GM19025 (cell line): ENCODE measurements around the gene RNF168.
"Not testable (repeated sequence)": the region's sequence is repeated elsewhere in the genome, so short reads cannot be mapped to it uniquely, and the experiment has no call there.

ENCODE experiments used
- ATAC-seq: cut with Tn5 transposase; IDR thresholded peaks from one replicate; pipeline ENCODE4 v1.9.1; 2021; ENCODE audit warnings: mild to moderate bottlenecking, low read depth, moderate library complexity; ENCODE audit not compliant: unreplicated experiment

Gene RNF168

DNA sequence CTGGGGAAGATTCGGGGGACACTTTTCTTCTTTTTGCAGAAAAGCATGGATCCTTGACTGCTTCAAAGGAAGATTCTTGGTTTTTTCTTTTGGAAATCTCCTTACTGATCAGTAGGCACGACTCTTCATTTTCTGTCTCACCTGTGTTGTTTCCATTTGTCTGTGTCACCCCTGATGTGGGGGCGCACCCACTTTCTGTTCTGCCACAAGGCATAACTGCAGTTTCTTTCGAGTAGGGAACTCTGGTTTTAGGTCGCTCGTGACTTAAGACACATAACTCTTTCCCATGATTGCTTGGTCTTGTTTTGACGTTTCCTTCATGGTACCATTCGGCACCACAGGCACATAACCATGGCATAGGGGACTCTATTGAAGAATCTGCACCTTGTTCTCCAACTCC, 31.3 kb downstream of the RNF168 start:
- no peak for ATAC-seq

DNA sequence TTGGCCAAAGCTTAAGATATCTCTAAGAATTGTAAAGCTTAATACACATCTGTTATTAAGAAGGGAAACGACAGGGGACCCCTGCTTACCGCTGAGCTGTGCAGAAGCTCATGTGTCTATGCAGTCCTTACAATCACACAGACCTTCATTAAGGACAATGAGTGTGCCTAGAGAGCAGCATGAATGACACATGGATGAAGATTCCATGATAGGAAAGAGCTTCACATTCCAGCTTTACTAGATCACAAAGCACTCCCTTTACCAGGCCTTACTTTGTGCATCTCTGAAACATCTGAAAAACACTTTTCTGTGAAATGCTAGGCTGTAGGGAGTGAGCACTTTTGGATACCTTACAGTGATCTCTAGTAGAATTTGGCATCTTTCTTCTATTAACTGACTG, 32.0 kb downstream of the RNF168 start:
- no peak for ATAC-seq

DNA sequence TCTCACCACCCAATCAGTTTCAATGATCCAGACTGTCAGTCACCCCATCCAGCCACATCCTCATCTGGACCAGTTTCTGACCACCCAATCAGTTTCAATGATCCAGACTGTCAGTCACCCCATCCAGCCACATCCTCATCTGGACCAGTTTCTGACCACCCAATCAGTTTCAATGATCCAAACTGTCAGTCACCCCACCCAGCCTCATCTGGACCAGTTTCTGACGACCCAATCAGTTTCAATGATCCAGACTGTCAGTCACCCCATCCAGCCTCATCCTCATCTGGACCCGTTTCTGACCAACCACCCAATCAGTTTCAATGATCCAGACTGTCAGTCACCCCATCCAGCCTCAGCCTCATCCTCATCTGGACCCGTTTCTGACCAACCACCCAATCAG, 33.4 kb downstream of the RNF168 start:
- ATAC-seq, result not testable (repeated sequence)

DNA sequence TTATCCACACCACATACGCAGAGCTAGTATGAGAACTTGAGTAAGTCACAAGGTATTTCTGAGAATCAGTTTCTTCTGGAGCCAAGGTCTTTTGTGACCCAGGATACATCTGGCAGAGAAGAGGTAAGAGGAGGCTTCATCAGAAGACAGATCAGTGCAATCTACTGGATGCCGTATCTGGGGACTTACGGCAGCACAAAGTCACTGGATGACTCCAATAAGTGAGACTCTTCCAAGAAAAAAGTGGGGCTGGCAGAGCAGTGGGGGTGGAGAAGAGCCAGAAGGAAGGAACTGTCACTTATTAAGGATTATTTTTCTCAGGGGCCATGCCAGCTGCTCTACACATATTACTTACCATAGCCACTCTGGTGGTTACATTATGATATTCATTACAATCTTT, 39.8 kb downstream of the RNF168 start:
- ATAC-seq, result no peak

DNA sequence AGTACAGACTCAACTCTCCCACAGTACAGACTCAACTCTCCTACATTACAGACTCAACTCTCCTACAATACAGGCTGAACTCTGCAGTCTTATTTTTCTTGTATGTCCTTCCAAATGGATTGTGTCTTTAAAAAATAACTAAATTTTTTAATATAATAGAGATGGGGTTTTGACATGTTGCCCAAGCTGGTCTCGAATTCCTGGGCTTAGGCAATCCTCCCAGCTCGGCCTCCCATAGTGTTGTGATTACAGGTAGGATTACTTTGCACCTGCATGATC, 40.2 kb downstream of the RNF168 start:
- no peak for ATAC-seq

DNA sequence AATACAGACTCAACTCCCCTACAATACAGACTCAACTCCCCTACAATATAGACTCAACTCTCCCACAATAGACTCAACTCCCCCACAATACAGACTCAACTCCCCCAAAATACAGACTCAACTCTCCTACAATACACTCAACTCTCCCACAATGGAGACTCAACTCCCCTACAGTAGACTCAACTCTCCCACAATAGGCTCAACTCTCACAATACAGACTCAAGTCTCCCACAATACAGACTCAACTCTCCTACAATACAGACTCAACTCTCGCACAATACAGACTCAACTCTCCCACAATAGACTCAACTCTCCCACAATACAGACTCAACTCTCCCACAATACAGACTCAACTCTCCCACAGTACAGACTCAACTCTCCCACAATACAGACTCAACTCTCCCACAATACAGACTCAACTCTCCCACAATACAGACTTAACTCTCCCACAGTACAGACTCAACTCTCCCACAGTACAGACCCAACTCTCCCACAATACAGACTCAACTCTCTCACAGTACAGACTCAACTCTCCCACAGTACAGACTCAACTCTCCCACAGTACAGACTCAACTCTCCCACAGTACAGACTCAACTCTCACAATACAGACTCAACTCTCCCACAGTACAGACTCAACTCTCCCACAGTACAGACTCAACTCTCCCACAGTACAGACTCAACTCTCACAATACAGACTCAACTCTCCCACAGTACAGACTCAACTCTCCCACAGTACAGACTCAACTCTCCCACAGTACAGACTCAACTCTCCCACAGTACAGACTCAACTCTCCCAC, 40.7 kb downstream of the RNF168 start:
- ATAC-seq, result not testable (repeated sequence)

DNA sequence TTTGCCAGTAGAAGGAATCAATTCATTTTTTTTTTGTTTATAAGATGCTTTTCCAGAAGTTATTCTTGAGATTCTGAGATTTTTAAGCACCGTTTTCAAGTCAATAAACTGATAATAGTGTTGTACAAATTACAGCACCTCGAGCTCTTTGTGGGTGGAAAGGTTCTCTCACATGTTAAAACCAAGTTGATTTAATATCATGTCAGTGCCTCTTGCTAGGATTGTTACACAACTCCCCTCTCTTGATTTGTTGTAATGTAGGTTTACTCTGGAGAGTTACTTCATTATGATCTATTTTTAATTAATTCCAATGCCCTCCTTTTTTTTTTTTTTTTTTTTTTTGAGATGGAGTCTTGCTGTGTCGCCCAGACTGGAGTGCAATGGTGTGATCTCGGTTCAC, 45.5 kb downstream of the RNF168 start:
- no peak for ATAC-seq

DNA sequence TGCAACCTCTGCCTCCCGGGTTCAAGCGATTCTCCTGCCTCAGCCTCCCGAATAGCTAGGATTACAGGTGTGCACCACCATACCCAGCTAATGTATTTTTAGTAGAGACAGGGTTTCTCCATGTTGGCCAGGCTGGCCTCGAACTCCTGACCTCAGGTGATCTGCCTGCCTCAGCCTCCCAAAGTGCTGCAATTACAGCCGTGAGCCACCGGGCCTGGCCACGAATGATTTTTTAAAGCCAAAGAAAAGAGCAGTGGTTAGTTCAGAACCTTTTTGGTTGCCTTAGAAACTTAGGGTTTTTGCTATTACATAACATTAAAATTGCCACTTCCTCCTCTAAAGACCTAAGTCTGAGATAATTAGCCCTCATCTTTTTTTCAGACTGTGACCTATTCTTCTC, 46.1 kb downstream of the RNF168 start:
- ATAC-seq, result not testable (repeated sequence)

DNA sequence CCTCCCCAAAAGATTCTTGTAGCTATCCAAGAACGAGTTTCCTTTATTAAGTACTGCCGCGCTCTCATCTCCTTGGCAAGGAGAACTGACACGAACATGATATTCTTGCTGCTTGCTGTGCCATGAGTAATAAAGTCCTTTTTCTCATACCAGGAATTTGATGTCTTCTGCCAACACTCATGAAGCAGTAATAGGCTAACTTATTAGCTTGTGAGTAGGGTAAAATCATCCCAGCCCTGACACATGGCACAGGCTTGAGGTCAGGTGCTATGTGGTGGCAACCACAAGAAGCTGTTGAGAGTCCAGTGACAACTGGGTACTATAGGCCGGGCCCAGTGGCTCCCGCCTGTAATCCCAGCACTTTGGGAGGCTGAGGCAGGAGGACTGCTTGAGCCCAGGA, 48.6 kb downstream of the RNF168 start:
- no peak for ATAC-seq

DNA sequence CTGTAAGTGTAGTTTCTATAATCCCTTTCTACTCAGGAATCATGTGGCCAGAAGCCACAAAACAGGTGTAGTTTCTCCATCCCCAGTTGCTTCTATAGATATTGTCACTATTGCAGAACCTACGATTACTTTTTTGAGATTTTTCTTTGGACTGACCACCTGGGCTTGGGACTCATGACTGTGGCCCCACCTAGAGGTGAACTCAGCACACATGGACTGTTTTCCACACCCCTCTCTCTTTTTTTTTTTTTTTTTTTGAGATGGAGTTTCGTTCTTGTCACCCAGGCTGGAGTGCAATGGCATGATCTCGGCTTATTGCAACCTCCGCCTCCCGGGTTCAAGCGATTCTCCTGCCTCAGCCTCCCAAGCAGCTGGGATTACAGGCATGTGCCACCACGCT, 58.2 kb downstream of the RNF168 start:
- not testable (repeated sequence) for ATAC-seq

DNA sequence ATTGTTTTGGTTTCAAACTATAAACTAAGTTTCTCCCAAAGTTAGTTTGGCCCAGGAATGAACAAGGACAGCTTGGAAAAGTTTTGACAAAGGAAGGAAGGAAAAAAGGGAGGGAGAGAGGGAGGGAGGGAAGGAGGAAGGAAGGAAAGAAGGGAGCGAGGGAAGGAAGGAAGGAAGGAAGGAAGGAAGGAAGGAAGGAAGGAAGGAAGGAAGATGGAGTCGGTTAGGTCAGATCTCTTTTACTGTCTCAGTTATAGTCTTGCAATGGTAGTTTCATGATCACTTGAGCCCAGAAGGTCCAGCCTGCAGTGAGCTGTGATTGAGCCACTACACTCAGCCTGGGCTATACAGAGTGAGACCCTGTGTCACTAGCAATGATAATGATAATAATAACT, 59.1 kb downstream of the RNF168 start:
- ATAC-seq, result no peak

DNA sequence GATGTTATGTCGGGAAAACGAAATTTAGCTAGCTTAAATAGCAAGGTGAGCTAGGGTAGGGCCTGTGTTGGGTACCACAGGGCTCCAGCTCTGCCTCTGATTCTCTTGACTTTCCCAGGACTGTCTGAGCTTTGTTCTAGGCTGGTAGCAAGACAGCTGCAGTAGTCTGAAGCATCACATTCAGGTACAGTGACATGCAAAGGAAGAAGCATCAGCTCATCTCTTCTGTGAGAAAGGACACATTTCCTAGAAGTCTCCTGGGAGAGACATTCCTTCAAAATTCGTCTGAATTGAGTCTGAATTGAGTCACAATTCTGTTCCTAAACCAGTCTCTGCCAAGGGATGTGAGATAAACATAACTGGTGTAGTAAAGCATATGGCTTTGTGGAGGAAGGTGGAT, 62.9 kb downstream of the RNF168 start:
- ATAC-seq, result no peak

DNA sequence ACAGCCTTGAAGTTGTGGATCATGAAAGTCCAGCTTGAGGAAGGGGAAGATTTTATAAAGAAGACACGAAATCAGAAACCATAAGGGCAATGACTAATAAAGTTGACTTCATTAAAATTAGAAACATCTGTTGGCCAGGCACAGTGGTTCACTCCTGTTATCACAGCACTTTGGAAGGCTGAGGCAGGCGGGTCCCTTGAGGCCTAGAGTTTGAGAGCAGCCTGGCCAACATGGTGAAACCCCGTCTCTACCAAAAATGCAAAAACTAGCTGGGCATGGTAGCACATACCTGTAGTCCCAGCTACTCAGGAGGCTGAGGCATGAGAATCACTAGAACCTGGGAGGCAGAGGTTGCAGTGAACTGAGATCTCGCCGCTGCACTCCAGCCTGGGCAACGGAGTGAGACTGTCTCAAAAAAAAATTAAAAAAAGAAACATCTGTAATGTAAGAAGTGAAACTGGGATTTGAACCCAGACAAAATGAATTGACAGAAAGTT, 63.5 kb downstream of the RNF168 start:
- ATAC-seq, result no peak

DNA sequence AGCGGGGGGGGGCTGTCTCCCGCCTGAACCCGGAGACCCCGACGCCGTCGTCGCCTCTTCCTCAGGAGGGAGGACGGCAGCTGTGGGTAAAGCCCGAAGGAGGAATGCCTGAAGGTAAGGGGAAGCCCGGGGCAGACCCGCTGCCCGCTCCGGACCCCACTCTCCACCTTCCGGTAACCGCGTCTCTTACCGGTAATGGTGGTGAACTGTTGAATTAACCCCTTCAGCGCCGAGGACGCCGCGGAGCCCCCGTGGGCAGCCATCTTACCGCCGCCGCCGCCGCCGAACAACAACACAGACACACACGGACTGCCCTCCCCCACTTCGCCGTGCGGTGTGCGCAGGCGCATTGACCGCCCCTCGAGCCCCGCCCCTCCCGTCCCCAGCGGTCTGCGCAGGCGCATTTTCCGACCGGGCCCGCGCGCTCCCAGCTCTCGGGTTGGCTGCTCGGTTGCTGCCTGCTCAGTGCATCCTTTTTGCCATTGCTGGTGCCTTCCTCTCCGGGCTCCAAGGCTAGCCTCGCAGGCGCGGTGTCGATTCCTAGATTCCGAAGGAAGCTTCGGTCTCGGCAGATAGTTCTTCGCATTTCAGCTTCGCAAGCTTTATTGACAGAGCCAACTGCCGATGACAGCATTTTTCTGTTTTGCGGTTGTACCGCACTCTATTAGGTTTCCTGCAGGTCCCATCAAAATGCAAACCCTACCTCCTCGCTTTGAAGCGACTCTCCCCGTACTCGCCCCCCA, 71.3 kb downstream of the RNF168 start, which contains the start of gene UBXN7:
Gene UBXN7, minus strand, starts transcription at position 291 of the 743 bp plus-strand sequence. Its CDS starts 28 bp downstream, at position 263.
- peak; percentile 79 for ATAC-seq

DNA sequence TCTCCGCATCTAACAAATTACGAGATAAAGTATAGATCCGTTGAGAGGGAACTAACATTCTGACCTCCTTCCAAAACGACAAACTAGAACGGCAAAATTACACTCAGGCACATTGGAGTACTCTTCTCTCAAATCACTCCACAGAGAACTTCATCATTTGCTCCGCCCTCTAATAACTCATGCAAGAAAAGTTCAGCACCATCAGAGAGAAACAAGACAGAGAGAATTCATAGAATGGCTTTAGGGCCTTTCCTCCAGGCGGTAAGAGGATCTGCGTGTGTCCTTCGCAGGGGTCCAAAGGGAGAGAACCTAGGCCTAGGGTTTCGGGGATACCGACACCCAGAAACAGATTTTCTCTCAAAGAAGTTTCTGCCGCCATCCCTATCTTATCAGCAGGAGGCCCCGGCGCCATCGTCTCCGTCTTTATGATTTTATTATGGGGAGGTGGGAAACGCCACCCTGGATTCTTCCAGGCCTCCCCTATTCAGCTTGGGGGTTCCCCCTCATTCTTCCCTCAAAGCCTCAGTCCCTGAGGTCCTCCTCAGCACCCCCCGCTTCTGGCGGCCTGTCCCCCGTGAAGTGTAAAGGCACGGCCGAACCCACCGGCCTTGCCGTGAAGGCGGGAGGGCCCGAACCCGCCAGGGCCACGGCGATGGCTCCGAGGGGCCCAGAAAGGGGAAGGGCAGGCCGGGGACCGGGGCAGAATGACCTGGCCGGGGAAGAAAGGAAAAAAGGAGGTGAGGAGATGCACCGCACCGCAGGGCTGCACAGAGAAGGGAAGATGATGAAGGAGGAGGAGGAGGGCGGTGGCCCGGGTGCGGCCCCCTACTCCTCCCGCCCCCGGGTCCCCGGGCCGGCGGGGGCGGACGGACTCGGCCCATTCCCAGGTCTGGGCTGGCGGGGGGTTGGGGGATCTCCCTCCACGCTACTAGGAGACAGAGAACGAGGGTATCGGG, 72.1 kb downstream of the RNF168 start:
- ATAC-seq, result peak; percentile 17

DNA sequence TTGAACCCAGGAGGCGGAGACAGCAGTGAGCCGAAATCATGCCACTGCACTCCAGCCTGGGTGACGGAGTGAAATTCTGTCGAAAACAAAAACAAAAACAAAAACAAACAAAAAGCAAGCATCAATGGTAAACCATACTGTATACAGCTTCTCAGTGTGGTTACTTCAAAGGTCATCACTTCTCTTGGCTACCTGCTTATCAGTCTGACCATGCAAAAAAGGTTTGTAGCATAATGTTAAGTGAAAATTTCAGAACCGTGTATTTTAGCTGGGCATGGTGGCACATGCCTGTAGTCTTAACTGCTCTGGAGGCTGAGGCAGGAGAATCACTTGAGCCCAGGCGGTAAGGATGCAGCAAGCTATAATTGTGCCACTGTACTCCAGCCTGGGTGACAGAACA, 75.5 kb downstream of the RNF168 start:
- ATAC-seq, result no peak

DNA sequence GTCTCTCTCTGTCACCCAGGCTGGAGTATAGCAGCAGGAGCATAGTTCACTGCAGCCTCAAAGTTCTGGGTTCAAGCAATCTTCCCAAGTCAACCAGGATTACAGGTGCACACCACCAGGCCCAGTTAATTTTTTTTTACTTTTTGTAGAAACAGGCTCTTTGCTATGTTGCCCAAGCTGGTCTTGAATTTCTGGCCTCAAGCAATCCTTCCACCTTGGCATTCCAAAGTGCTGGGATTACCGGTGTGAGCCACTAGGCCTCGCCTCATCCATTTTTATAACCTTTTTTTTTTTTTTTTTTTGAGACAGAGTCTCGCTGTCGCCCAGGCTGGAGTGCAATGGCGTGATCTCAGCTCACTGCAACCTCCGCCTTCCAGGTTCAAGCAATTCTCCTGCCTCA, 79.1 kb downstream of the RNF168 start:
- ATAC-seq, result not testable (repeated sequence)

DNA sequence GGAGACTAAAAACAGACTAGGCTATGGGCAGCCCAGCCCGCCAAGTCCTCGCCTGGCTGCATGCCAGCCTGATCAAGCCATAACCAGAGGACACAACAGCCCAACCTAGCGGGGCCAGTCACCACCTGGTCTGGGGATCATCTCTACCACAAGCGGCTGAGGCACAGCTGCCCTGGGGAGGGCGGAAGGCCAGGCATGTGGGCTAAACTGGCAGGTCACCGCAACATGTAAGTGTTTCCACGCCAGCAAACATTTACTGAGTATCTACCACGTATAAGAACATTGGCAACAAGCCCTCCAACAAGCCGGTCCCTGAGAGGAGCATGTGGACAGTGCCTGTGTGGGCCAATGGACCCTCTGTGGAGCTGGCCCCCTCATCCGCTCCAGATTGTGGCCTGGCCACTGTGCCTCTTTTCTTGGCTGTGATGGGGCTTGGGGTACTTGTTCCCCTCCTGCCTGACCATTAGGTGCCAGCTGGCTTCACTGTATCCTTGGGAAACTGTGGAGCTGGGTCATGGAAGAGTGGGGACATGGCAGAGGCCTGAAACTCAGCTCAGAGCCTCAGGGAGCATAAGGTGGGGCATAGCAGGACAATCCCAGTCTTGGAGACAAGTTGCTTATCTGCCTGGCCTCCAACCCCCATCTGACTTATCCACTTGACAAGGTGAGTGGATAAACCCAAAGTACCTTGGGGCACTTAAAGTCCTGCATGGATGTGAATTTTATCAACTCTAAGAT, 80.4 kb downstream of the RNF168 start:
- ATAC-seq, result no peak

DNA sequence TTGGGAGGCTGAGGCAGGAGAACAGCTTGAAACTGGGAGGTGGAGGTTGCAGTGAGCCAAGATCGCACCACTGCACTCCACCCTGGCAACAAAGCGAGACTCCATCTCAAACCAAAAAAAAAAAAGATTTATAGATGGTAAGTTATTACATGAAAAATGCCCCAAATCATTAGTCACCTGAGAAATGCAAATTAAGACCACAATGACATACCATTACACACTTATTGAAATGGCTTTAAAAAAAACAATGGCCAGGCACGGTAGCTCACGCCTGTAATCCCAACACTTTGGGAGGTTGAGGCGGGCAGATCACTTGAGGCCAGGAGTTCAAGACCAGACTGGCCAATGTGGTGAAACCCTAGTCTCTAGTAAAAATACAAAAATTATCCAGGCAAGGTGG, 81.9 kb downstream of the RNF168 start:
- not testable (repeated sequence) for ATAC-seq

DNA sequence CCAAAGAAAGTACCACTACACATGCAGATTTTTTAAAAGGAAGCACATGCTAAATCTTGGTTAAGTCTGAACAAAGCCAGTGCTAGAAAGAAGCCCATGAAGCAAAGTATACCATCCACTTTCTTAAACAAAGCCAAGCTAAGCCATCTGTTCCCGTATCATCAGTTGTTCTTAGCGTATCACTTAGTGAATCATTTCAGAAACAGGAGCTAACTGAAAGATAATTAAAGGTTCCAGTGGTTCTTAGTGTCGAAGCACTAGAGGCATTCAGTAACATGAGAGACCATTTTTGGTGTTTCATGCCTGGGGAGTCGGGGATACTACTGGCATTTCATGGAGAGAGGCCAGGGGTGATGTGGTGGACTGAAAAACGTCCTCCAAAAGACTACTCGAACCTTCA, 84.2 kb downstream of the RNF168 start:
- no peak for ATAC-seq
